ENCODE results near the gene TMEM175. TPM values are rescaled to one million over a fixed set of nuclear protein-coding genes. Genes with fewer than 3 reads are reported as not detected.

The TMEM175 gene
- total and polyA plus RNA-seq, 2 experiments from 2014 or later: 31.2 to 36.5 TPM

GRCh38 chr4:992297-993110, 60.2 kb downstream of the TMEM175 start:
- no peak overlapping the region for H2AFZ ChIP-seq

GRCh38 chr4:993111-994029, 61.1 kb downstream of the TMEM175 start, which contains the start of gene SLC26A1:
Gene SLC26A1, minus strand, starts transcription at chr4:993404. Its CDS starts 1,701 bp downstream, at chr4:991703.
- no peaks in the 10 kb centered on the region for H3K79me2 ChIP-seq (ENCODE audit: insufficient read depth)
- TF ChIP-seq EZH2phosphoT487 (IDR thresholded peaks at IDR 0.05; ENCODE audit: insufficient read depth, low read depth): no peak
- TF ChIP-seq EZH2 (IDR thresholded peaks at IDR 0.05; ENCODE audit: insufficient read depth, poor library complexity, severe bottlenecking): no peak
- H3K36me3 ChIP-seq (ENCODE audit: low read depth): no peaks in the 10 kb centered on the region
- no peaks in the 10 kb centered on the region for H3K9me2 ChIP-seq (ENCODE audit: insufficient read depth)
- H3K4me3 ChIP-seq: no peak within 1 kb of the TSS
- no peak for DNase-seq
- no peak within 1 kb of the TSS for H3K4me2 ChIP-seq (ENCODE audit: unreplicated experiment)
- no peaks in the 10 kb centered on the region for H3K9me3 ChIP-seq (ENCODE audit: low read depth)
- no peaks in the 10 kb centered on the region for H4K20me1 ChIP-seq (ENCODE audit: insufficient read depth)
- no peak within 1 kb of the TSS for H2AFZ ChIP-seq
- H3K4me1 ChIP-seq (ENCODE audit: insufficient read depth): no peaks in the 10 kb centered on the region
- H3K27me3 ChIP-seq (replicated peaks; ENCODE audit: insufficient read depth): peaks cover 14% of the 10 kb centered on the region; the same call in 1 of the 2 replicates
- in situ Hi-C loops (cut with MboI): no loop called here
- H3F3A ChIP-seq (ENCODE audit: insufficient read depth): no peaks in the 10 kb centered on the region
- 93 to 94% methylated on average over 36 to 37 of the region's 37 CpGs for WGBS, 2 experiments (ENCODE audit: low coverage in 1 of 2, low lambda C conversion rate in 2 of 2, missing lambda C conversion rate in 2 of 2)
- H3K9ac ChIP-seq: no peak within 1 kb of the TSS
- H3K27ac ChIP-seq: no peak within 1 kb of the TSS

More at GRCh38 chr4:992297-993110, 60.2 kb downstream of the TMEM175 start:
- no peaks in the 10 kb centered on the region for H4K20me1 ChIP-seq (ENCODE audit: insufficient read depth)
- no peak overlapping the region for H3K9ac ChIP-seq
- no peaks in the 10 kb centered on the region for H3K79me2 ChIP-seq (ENCODE audit: insufficient read depth)
- no peak overlapping the region for H3K4me2 ChIP-seq (ENCODE audit: unreplicated experiment)
- no peaks in the 10 kb centered on the region for H3K9me2 ChIP-seq (ENCODE audit: insufficient read depth)
- H3K27me3 ChIP-seq (replicated peaks; ENCODE audit: insufficient read depth): peaks cover 5% of the 10 kb centered on the region; the same call in 1 of the 2 replicates
- H3K4me1 ChIP-seq (ENCODE audit: insufficient read depth): no peaks in the 10 kb centered on the region
- DNase-seq: no peak
- in situ Hi-C loops (cut with MboI): no loop called here
- no peaks in the 10 kb centered on the region for H3K9me3 ChIP-seq (ENCODE audit: low read depth)
- no peaks in the 10 kb centered on the region for H3K36me3 ChIP-seq (ENCODE audit: low read depth)
- no peak overlapping the region for H3K4me3 ChIP-seq
- TF ChIP-seq EZH2 (IDR thresholded peaks at IDR 0.05; ENCODE audit: insufficient read depth, poor library complexity, severe bottlenecking): no peak
- no peak for TF ChIP-seq EZH2phosphoT487 (IDR thresholded peaks at IDR 0.05; ENCODE audit: insufficient read depth, low read depth)
- 84% methylated on average over 25 of the region's 25 CpGs for WGBS, 2 experiments (ENCODE audit: low coverage in 1 of 2, low lambda C conversion rate in 2 of 2, missing lambda C conversion rate in 2 of 2)
- no peak overlapping the region for H3K27ac ChIP-seq
- H3F3A ChIP-seq (ENCODE audit: insufficient read depth): no peaks in the 10 kb centered on the region

DNA sequence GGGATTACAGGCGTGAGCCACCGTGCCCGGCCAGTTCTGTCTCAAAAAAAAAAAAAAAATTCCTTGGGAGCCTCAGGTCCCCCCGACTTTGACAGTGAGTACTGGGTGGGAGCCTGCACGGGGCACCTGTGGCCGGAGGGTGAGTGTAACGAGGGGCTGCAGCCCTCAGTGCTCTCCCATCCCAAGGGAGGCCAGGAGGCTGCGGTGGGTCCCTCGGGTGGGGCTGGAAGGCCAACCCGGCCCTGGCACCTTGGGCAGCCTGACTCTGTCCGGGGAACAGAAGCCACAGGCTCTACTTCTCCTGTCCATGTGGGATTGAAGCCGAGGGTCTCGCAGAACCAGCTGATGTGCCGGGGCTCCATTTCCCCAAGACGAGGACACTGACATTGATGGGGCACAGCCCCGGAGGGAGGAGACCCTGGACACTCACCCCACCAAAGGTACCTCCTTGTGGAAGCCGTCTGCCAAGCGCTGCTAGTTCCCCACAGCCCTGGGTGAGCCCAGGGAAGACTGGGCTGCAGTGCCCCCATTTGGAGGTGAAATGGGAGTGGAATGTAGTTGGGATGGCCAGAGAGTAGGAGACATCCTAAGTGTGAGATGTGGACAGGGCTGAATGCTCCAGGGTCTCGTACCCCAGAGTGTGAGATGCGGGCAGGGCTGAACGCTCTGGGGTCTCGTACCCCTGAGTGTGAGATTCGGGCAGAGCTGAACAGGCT, 63.2 kb downstream of the TMEM175 start:
- Histone ChIP-seq H3K9ac (no peak overlapping the region), H3K9me3 (ENCODE audit: low read depth) (no peaks in the 10 kb centered on the region), H3K4me3 (no peak overlapping the region), H3K4me2 (ENCODE audit: unreplicated experiment) (no peak overlapping the region), H3K36me3 (ENCODE audit: low read depth) (no peaks in the 10 kb centered on the region), H3F3A (ENCODE audit: insufficient read depth) (no peaks in the 10 kb centered on the region), H3K4me1 (ENCODE audit: insufficient read depth) (no peaks in the 10 kb centered on the region), H4K20me1 (ENCODE audit: insufficient read depth) (no peaks in the 10 kb centered on the region), H2AFZ (no peak overlapping the region), H3K9me2 (ENCODE audit: insufficient read depth) (no peaks in the 10 kb centered on the region), H3K27me3 (replicated peaks; ENCODE audit: insufficient read depth) (peaks cover 16% of the 10 kb centered on the region; the same call in 1 of the 2 replicates), H3K27ac (no peak overlapping the region), H3K79me2 (ENCODE audit: insufficient read depth) (no peaks in the 10 kb centered on the region)
- TF ChIP-seq EZH2 (IDR thresholded peaks at IDR 0.05; ENCODE audit: insufficient read depth, poor library complexity, severe bottlenecking): no peak
- no peak for TF ChIP-seq EZH2phosphoT487 (IDR thresholded peaks at IDR 0.05; ENCODE audit: insufficient read depth, low read depth)
- DNase-seq: no peak
- 90 to 92% methylated on average over 22 to 23 of the region's 23 CpGs for WGBS, 2 experiments (ENCODE audit: low coverage in 1 of 2, low lambda C conversion rate in 2 of 2, missing lambda C conversion rate in 2 of 2)
- in situ Hi-C loops (cut with MboI): no loop called here

All from GM23248 (cell line).